Measurements from ENCODE around the gene BMP7. TPM values are rescaled to one million over a fixed set of nuclear protein-coding genes. Genes with fewer than 3 reads are reported as not detected.

The BMP7 gene
- total RNA-seq, 1 donor from 2014 or later: 17.2 TPM

DNA sequence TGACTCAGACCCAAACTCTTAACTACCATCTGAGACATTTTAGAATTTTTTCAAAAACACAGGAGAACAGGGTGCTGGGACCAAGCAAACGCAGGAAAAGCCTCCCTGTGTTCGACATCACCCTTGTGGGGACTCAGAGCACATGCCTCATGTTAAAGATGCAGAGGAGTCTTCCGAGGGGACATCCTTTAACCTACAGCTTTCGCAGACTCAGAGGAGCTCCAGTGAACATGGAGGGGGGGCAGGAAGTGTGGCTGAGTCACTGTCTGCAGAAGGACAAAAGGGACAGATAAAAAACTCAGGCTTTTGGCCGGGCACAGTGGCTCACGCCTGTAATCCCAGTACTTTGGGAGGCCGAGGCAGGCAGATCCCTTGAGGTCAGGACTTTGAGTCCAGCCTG, 15.1 kb downstream of the BMP7 start:
- no peak for DNase-seq (ENCODE audit: extremely low spot score in 2 of 2)
- no peak overlapping the region for H3K4me3 ChIP-seq
- no peak for TF ChIP-seq POLR2A (IDR thresholded peaks at IDR 0.05)
- no peak for TF ChIP-seq POLR2AphosphoS5 (IDR thresholded peaks at IDR 0.05; ENCODE audit: insufficient read depth in 1 of 2, low read depth in 1 of 2)
- no peak for TF ChIP-seq CTCF (IDR thresholded peaks at IDR 0.05)
- peaks cover 10% of the 10 kb centered on the region for H3K4me1 ChIP-seq
- intact Hi-C loops (cut with DNase I): no loop called here
- H3K27me3 ChIP-seq: no peaks in the 10 kb centered on the region
- H3K27ac ChIP-seq: no peak overlapping the region
- H3K9me3 ChIP-seq: no peaks in the 10 kb centered on the region
- no peaks in the 10 kb centered on the region for H3K36me3 ChIP-seq

GRCh38 chr20:57250607-57251343, 15.7 kb downstream of the BMP7 start:
- Histone ChIP-seq H3K4me1 (peaks cover 10% of the 10 kb centered on the region), H3K9me3 (no peaks in the 10 kb centered on the region), H3K36me3 (no peaks in the 10 kb centered on the region), H3K27ac (no peak overlapping the region), H3K4me3 (no peak overlapping the region), H3K27me3 (no peaks in the 10 kb centered on the region)
- TF ChIP-seq CTCF (IDR thresholded peaks at IDR 0.05) (no peak), POLR2AphosphoS5 (IDR thresholded peaks at IDR 0.05; ENCODE audit: insufficient read depth in 1 of 2, low read depth in 1 of 2) (no peak), POLR2A (IDR thresholded peaks at IDR 0.05) (no peak)
- intact Hi-C loops (cut with DNase I): no loop called here
- no peak for DNase-seq (ENCODE audit: extremely low spot score in 2 of 2)

DNA sequence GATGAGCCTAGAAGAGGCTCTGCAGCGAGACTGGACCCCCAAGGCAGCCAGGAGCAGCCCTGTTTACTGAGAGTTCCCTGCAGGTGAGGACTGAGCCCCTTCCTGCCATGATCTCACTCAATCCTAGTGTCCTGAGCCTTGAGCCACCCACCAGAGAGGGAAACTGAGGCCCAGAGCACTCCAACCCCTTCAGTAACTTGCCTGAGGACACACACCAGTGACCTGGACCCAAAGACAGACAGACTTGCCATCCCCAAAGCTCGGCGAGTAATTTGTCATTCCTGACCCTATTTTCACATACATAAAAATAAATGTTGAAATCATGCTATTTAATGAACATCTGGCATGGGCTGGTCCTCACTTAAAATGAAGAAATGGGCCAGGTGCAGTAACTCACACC, 16.7 kb downstream of the BMP7 start:
- Histone ChIP-seq H3K36me3 (no peaks in the 10 kb centered on the region), H3K4me3 (no peak overlapping the region), H3K27ac (no peak overlapping the region), H3K9me3 (no peaks in the 10 kb centered on the region), H3K4me1 (peaks cover 10% of the 10 kb centered on the region), H3K27me3 (no peaks in the 10 kb centered on the region)
- no peak for DNase-seq (ENCODE audit: extremely low spot score in 2 of 2)
- intact Hi-C loops (cut with DNase I): no loop called here
- TF ChIP-seq POLR2A (IDR thresholded peaks at IDR 0.05): no peak
- TF ChIP-seq CTCF (IDR thresholded peaks at IDR 0.05): no peak
- no peak for TF ChIP-seq POLR2AphosphoS5 (IDR thresholded peaks at IDR 0.05; ENCODE audit: insufficient read depth in 1 of 2, low read depth in 1 of 2)

DNA sequence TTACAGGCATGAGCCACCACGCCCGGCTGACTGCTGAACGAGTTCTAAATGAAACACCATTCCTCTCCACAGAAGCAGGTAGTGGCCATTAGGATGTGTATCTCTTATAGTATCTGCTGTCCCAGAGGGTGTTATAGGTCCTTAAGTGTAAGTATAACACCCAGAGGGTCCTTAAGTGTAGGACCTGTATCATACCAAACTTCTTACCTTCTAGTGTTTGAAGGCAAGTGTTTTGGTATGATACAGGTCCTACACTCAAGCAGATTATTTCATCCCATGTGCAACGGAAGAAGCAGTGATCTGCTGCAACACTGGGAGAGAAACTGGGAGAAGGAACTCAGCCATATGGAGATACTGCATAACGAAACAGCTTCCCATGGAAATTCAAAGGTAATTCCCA, 17.4 kb downstream of the BMP7 start:
- Histone ChIP-seq H3K27ac (no peak overlapping the region), H3K9me3 (no peaks in the 10 kb centered on the region), H3K4me1 (peaks cover 16% of the 10 kb centered on the region), H3K4me3 (no peak overlapping the region), H3K27me3 (no peaks in the 10 kb centered on the region), H3K36me3 (no peaks in the 10 kb centered on the region)
- no peak for DNase-seq (ENCODE audit: extremely low spot score in 2 of 2)
- TF ChIP-seq POLR2AphosphoS5 (IDR thresholded peaks at IDR 0.05; ENCODE audit: insufficient read depth in 1 of 2, low read depth in 1 of 2) (no peak), CTCF (IDR thresholded peaks at IDR 0.05) (no peak), POLR2A (IDR thresholded peaks at IDR 0.05) (no peak)
- intact Hi-C loops (cut with DNase I): no loop called here

GRCh38 chr20:57248132-57248797, 18.2 kb downstream of the BMP7 start:
- Histone ChIP-seq H3K4me1 (peaks cover 18% of the 10 kb centered on the region), H3K27ac (no peak overlapping the region)
- intact Hi-C loops (cut with DNase I): no loop called here

More at GRCh38 chr20:57248132-57248797, 18.2 kb downstream of the BMP7 start:
- no peaks in the 10 kb centered on the region for H3K27me3 ChIP-seq
- TF ChIP-seq POLR2AphosphoS5 (IDR thresholded peaks at IDR 0.05; ENCODE audit: insufficient read depth in 1 of 2, low read depth in 1 of 2) (no peak), POLR2A (IDR thresholded peaks at IDR 0.05) (no peak), CTCF (IDR thresholded peaks at IDR 0.05) (no peak)
- no peaks in the 10 kb centered on the region for H3K9me3 ChIP-seq
- no peak for DNase-seq (ENCODE audit: extremely low spot score in 2 of 2)
- H3K4me3 ChIP-seq: no peak overlapping the region
- H3K36me3 ChIP-seq: no peaks in the 10 kb centered on the region
